AG10803 (cell line): Measurements from ENCODE around the gene DCHS2.

Experiments used
- DNase-seq: peaks from one replicate; pipeline ENCODE4 v3.0.0; 2010; ENCODE audit warnings: low read depth
- H3K4me3 ChIP-seq: 2 replicates; pipeline ENCODE4 v1.5.1; 2011; ENCODE audit warnings: mild to moderate bottlenecking, low read length, control low read depth
- CTCF ChIP-seq: conservative IDR thresholded peaks from 2 replicates; pipeline ENCODE4 v1.5.1; 2011; ENCODE audit warnings: mild to moderate bottlenecking, low read length, control low read depth, inconsistent platforms

Gene DCHS2

GRCh38 chr4:154521607-154522006, 30.0 kb upstream of the DCHS2 start:
- no peak overlapping the region for H3K4me3 ChIP-seq
- DNase-seq = no peak
- no peak for TF ChIP-seq CTCF

DNA sequence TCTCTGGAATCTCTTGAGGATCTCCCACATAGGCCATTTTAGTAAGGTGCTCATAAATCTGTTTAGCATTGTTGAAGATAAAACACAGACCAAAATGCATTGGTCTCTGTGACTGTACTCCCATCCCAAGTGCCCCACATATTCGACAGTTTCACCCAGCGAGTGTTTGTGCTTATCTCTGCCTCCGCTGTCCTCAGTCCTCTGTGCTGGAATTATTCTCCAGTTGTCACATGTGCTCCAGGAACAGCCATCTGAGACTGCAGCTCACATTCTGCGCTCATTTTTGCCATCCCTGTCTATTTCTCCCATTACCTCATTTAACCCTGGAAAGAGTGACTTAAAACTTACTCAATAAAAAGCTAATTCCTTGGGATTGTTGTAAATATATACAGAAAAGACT, 27.6 kb upstream of the DCHS2 start:
- TF ChIP-seq CTCF = no peak

DNA sequence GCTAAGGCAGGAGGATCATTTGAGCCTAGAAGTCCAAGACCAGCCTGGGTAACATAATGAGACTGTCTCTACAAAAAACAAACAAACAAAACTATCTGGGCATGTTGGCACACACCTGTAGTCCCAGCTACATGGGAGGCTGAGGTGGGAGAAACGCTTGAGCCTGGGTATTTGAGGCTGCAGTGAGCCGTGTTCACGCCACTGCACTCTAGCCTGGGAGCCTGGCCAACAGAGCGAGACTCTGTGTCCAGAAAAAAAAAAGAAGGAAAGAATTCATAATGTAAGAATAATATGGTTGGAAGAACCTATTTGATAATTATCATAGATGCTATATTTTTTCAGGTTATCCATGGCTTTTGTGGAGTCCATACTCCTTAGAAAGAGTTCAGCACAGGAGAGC, 26.0 kb upstream of the DCHS2 start:
- no peak overlapping the region for H3K4me3 ChIP-seq
- TF ChIP-seq CTCF = no peak
- DNase-seq = no peak

More for the DNA sequence above, 27.6 kb upstream of the DCHS2 start:
- no peak overlapping the region for H3K4me3 ChIP-seq
- no peak for DNase-seq

DNA sequence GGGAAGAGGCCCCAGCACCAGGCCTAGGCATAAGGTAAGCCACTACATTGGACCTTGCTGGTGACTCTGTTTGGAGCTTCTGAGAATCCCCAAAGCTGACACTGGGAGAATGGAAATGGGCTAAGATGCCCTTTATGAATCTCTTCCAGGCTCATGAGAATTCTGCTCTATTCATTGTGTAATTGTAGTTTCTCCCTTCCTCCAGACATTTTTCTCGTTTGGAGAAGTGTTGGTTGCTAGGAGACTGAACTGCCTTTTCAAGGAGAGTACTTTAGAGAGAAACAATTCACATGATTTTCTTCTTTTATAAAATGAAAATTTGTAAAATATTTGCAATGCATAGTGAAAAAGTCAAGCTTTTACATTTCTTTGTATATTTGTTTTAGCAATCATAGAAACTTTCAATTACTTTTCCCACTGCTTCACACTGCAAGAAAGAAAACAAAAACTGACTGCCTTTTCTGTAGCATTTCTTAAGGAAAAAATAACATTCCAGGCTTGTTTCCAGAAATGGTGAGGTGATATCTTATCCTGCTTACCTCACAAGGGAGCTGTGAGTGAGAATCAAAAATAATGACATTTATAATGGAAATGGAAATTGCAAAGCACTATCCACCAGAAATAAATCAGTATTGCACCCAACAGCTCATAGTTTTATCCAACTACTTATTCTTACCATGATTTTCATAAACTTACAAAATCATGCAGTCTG, 24.9 kb upstream of the DCHS2 start:
- H3K4me3 ChIP-seq = no peak overlapping the region
- TF ChIP-seq CTCF = no peak
- DNase-seq = no peak

DNA sequence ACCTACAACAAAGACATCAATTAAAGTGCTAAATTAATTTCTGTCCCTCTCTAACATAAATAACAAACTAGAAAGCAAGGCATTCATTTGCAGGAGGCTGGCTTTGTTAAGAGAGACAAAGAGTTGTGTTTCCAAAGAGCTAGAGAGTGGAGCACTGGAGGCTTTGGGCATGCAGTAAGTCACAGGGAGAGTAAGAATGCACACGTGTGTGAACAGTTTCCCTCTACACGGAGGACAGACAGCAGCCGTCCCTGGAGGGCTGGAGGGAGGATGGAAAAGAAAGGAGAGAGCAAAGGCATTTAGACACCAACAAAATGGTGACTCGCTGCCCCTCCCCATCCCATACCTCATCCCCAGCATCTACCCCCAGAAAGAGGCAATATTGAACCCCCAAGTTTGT, 20.4 kb upstream of the DCHS2 start:
- TF ChIP-seq CTCF = no peak
- no peak for DNase-seq

DNA sequence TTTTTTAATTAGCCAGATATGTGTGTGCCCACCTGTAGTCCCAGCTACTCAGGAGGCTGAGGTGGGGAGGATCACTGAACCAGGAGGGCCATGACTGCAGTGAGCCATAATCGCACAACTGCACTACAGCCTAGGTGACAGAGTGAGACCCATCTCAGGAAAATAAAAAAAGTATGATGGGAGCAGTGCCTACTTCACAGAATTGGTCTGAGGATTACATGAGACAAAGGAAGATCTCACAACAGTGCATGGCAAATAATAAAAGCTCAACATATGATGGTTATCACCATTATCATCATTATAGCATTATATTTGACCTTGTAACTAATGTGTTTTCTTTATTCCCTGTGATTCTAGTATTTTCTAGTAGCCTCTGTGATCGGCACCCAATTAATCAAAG, 19.9 kb upstream of the DCHS2 start:
- TF ChIP-seq CTCF = no peak
- DNase-seq = no peak

More for the DNA sequence above, 20.4 kb upstream of the DCHS2 start:
- H3K4me3 ChIP-seq = no peak overlapping the region

DNA sequence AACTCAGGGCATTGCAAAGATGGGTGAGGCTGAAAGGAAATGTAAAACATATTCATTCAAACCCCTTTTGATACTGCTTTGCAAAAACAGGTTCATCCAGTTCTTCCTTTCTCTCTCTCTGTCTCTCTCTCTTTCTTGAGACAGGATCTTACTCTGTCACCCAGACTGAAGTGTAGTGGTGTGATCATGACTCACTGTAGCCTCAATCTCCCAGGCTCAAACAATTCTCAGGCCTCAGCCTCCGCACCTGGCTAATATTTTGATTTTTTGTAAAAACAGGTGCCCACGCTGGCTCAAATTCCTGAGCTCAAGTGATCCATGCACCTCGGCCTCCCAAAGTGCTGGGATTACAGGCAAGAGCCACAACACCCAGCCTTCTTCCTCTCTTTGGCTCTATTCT, 15.6 kb upstream of the DCHS2 start:
- DNase-seq = no peak
- H3K4me3 ChIP-seq = no peak overlapping the region
- TF ChIP-seq CTCF = no peak

More for the DNA sequence above, 19.9 kb upstream of the DCHS2 start:
- H3K4me3 ChIP-seq = no peak overlapping the region
